ENCODE results near the gene PRADC1.

DNA sequence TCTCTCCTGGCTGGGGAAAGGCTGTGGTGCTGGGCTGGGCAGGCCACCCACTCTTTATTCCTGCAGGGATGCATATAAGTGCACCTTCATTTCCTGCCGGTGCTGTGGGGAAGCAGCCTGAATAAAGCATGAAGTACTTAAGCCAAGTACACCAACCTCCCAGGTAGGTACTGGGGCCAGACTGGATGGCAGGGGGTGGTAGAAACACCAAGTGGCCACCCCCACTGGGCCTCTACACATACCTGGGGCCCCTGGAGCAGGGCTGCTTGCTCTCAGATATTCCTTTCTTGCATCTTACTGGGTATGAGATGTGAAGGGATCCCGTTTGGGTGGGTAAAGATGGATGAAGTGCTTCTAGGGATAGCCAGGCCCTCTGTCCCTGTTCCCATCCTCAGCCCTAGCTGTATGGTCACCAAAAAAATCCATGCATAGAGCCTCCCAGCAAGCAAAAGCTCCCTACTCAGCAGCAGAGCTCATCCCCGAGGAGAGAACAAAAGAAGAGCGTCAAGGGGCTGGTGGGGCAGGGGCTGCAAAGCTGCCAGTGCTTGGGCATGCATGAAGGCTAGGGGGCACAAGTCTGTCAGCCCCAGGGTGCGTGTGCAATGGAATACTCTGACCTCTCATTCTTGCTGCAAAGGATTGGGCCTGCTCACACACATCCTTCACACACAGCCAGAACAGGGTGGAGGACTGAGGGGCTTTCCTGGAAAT lies 23.0 kb upstream of the PRADC1 start:
- TF ChIP-seq POLR2A (IDR thresholded peaks at IDR 0.05; ENCODE audit: low read depth, low read length) (no peak), POLR2AphosphoS5 (IDR thresholded peaks at IDR 0.05; ENCODE audit: low read depth, low read length) (no peak), TAF1 (IDR thresholded peaks at IDR 0.05; ENCODE audit: borderline replicate concordance, low read depth, low read length) (no peak)

All from GM12892 (cell line).